GM18951 (cell line): ENCODE measurements around the gene PARVB.

Source experiments
- POLR2A ChIP-seq: IDR thresholded peaks from 4 replicates; pipeline ENCODE4 v1.6.1; 2011; ENCODE audit warnings: mild to moderate bottlenecking; ENCODE audit not compliant: insufficient read length, insufficient read depth; ENCODE audit errors: extremely low read depth
- in situ Hi-C: fragments of 300-500 bp; cut with MboI; formaldehyde crosslinking; loops from one replicate; pipeline ENCODE4 v1.12.0; 2022; ENCODE audit warnings: low sequenced_read_pairs, mixed read lengths, inconsistent platforms; ENCODE audit not compliant: unreplicated experiment

PARVB gene

DNA sequence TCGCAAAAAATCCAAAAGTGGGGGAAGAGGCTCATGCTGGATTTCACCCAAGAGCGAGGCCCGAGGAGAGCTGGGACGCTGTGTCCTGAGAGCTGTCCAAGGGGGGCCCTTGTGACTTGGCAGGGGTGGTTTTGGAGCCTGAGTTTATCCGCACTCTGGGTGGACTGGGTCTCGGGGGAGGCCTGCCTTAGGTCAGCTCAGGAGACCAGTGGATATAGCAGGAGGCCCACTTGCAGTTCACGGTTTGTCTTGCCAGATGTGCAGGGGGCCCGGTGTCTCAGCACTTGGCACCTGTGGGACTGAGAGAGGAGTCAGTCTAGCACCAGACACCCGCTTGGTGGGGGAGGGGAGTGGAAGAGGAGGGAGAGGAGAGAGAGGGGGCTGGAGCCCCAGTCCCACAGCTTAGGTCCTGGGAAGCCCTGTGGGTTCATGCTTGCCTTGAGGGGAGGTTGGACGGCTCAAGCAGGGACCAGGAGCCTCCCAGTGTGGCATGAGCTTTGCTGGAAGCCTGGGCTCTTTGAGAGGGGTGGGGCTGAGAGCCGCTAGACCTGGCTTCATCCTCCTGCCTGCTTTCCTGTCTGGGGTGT, 33.4 kb downstream of the PARVB start:
- no peak for TF ChIP-seq POLR2A
- in situ Hi-C loops: no loop called here

DNA sequence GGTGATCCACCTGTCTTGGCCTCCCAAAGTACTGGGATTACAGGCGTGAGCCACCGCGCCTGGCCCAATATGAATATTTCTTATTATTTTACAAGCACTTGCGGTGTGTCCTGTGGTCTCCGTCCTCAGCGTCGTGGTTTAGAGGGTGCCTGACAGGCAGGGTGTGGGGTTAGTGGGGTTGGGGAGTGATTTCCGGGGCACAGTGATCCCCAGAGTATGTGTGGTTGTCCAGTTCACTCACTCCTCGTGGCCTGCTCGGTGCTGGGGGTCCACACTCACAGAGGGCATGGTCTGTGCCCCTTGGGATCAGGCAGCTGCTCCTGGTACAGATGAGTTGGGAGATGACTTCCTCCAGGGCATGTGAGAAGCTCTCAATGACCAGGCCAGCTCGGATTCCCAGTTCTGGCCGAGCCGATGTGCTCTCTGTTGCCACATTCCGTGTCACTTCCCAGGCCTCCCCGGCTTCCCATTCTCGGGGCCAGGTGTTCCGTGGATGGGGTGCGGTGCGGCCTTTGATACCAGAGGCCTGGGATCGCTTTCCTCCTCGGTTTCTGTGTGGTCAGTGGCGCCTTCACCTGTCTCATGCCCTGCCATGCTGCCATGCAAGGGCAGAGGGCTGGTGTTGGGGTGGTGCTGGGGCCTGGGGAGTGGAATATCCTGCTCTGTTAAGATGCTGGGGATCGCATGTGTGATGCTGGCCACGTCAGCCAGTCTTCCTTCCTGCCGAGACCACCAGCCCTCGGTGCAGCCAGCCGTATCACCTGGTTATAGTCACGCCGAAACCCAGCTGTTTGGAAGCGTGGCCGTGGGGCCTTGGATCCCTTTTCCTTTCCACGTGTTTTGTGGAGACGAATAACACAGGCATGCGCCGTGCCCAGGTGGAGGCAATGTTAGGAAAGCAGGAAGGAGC, 39.6 kb downstream of the PARVB start:
- in situ Hi-C loops: no loop called here

DNA sequence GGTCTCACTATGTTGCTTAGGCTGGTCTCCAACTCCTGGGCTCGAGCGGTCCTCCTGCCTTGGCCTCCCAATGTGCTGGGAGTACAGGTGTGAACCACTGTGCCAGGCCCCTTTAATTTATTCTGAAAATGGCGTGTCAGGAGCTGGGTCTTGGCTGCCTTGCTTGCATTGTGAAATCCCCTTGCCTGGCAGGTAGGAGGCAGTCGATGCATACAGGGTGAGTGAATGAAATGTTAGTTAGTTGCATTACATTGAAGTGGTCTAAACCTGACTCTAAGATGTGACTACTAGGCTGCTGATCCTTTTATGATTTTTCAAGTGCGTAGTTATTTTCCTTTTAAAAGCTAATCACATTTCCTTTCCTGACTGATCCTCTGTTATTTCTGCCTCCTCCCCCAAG, 42.9 kb downstream of the PARVB start:
- in situ Hi-C loops: no loop called here
- TF ChIP-seq POLR2A: no peak

More for the DNA sequence above, 39.6 kb downstream of the PARVB start:
- no peak for TF ChIP-seq POLR2A

DNA sequence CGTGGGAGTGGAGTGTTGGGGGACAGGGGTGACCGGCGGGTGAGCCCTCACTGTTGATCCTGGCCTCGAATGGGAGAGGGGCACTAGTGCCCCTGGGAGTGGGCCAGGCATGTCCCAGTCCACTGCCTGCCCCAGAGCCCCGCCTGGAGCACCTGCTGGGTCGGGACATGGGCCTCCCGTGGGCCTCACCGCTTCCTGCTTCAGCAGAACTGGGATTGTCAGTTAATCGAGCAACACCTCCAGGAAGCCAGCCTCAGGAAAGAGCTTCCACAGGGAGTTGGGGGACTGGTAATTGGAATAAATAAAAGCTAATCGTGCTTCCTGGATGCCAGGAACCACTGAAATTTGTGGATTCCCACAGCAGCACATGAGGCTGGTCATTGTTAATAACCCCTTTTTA, 43.8 kb downstream of the PARVB start:
- in situ Hi-C loops: no loop called here
- no peak for TF ChIP-seq POLR2A

DNA sequence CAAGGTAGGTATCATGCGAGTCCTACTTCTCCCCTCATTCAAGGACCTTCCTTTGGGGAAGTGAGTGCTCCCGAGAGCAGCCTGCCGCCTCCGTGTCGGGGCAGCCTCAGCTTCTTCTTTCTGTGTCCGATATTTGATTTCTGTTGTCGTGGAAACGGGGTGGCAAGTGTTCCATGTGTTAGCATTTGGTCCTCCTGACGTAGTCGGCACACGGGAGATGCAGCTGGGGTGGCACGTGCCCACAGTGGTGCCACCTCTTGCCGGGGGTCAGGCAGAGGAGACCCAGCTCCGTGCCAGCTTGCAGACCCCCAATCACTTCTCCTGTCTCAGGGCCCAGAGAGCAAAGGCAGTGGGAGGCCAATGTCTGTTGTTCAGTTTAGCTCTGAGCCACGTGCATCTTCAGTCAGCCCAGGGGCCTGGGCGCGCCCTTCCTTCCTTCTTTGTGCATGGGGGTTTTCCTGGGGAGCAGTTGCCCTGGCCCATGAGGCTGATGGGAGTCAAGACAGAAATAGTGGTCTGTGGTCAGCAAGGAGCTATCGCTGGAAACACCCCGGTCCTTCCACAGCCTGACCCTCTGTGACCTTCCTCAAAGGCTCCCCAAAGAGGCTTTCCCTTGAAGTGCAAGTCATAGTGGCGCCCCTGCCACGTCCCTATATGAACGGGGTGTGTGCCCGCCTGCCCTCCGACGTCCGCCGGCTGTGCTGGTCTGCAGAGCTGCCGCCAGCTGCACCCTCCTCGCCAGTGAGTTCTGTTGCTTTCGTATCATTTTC, 44.5 kb downstream of the PARVB start:
- no peak for TF ChIP-seq POLR2A
- in situ Hi-C loops: no loop called here

DNA sequence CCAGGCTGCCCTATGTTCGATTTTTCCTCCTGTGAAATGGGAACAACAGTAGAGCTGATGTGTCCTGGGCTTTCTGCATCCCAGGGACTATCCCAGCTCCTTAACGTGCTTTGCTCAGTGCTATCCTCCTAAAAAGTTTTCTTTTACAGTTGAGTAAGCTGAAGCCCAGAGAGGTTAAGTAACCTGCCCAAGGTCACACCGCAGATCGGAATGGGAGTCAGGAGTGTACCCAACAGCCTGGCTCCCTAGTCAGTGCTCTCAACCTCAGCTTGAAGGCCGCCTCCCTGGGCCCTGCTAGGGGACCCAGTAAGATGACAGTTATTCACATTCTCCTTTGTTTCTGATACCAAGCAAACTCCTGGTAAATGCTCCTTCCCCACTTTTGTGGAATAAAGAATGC, 45.9 kb downstream of the PARVB start:
- in situ Hi-C loops: loop anchor here (5.0 kb wide), 1 partner anchor 73 kb away; no protein-coding TSS in a partner anchor
- no peak for TF ChIP-seq POLR2A

DNA sequence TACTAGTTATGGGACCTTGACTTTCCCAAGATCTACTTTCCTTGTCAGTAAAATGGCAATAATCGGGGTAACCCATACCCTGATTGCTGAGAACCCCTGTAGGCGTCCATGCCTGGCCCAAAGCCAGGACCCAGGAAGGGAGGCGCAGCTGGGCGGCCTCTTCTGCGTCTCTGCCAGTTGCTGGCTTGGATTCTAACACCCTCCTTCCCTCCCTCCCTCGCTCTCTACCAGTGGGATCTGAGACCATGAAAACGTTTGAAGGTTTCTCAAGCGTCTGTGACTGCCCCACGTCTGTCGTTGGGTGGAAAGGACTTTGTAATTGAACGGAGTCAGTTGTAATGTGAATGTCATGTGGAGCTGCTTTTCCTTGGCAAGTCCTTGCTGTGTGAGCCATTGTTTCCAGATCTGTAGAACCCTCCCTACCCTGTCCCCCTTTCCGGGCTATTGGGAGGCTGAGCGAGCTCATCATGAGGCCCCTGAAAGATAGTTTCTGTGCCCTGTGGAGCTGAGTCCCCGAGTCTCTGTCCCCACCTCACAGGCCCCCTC, 47.8 kb downstream of the PARVB start:
- TF ChIP-seq POLR2A: no peak
- in situ Hi-C loops: loop anchor here (5.0 kb wide), 1 partner anchor 75 kb away; no protein-coding TSS in a partner anchor

DNA sequence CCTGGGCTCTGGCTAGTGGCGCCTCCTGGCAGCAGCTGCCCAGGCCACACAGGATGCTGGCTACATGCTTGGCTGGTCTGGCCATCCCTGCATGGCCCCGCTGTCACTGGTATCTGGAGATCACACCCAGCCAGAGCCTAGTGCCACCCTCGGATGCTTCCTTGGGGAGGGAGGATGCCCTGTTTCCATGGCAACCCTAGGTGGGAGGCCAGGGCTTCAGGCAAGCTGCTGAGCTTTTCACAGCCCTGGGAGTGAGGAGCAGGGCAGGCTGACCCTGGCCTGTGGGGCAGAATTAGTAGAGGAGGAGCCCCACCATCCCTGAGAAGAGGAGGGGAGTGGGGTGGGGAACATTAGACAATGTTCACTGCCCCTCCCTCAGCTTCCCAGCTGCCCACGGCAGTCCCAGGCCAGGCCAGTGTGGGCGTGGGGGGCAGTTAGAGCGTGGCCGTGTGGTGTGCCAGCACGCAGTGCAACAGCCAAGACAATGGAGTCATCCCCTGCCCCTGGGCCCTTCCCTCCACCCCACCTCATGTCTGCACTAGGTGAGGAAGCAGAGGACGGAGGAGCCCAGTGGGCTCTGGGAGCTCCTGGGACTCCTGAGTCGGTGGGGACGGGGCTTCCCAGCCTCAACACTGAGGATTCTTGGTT, 50.4 kb downstream of the PARVB start:
- TF ChIP-seq POLR2A: no peak
- in situ Hi-C loops: loop anchor here (5.0 kb wide), 1 partner anchor 77 kb away; no protein-coding TSS in a partner anchor

DNA sequence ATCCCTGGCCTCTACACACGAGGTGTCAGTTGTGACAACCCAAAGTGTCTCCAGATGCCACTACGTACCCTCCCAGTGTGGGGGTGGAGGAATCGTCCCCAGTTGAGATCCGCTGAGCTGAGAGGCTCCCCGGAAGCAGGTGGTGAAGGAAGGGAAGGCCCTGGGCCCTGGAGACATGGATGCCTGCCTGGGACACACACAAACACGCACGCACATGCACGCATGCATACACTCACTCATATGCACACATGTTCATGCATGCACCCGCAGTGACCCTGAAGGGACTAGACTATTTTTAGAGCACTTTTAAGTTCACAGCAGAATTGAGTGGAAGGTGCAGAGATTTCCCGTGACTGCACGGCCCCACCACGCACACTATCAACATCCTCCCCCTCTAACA, 50.9 kb downstream of the PARVB start:
- in situ Hi-C loops: no loop called here
- TF ChIP-seq POLR2A: no peak

DNA sequence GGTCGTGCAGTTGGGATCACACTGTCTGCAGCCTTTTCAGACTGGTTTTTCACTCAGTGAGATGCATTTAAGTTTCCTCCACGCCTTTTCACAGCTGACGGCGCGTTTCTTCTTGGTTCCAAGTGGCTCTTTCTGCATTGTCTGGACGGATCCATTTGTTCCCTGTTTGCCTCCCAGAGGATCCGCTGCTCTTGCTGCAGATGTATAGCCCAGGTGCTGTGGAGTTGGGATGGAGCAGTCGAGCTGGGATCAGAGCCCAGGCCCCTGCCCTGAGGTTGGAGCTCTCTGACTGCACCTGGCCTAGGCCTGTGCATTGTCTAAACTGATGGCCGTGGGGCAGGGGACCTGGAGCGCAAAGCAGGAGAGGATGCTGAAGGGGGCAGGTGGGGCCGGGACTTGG, 51.6 kb downstream of the PARVB start:
- in situ Hi-C loops: no loop called here
- TF ChIP-seq POLR2A: no peak

DNA sequence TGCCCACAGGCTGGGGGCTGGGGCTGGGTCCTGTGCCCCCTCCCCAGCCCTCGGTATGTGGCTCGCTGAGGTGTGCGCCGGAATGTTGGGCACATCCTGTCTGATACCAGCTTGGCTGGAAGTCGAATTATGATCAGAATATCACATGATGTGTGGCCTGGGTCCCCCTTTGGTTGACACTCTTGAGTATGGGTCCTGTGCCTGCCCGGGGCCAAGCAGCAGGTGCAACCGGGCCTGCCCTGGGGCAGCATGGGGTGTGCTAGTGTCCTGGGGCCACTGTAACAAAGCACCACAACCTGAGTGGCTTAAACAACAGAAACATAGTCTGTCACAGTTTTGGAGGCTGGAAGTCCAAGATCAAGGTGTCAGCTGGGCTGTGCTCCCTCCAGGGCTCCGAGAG, 52.7 kb downstream of the PARVB start:
- in situ Hi-C loops: no loop called here
- no peak for TF ChIP-seq POLR2A

DNA sequence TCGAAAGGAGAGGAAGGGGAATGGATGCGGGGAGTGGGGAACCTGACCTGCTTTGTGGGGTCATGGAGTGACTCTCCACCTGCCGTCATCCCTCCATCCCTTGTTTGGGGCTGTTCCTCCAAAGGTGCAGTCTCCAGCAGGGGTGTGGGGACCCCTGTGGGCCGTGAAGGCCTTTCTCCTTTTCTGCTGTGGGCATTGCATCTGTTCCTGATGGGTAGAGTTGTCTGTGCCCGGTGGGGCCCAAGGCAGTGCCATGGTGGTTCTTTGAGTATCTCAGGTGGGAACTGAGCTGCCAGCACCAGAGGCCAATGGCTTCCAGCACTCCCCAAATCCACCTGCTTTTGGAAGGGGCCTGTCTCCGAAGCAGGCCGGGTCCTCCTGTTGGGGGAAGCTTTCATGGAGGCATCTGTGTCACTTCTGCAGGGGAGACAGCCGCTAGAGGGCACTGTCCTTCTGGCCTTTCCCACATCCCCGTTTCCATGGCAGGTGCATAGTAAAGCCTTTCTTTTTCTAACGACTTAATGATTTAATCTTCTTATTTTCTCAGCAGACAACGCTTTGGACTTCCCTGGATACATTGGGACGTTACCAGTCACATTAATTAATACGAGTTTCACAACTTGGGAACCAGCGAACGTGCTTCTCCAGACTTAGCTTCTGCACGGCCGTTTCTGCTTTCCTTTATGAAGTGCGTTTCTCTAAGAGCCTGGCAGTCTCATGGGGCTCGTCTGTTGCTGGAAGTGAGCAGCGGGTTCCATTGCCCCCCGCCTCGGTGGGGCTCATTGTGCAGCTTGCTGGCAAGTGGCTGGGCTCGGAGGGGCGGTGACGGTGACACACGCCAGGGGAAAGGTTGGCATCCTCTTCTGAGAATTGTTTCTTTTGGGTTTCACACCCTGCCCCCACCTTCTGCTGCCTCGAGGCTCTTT, 57.1 kb downstream of the PARVB start:
- TF ChIP-seq POLR2A: no peak
- in situ Hi-C loops: no loop called here
